Measurements from ENCODE around the gene RAB30. TPM values are rescaled to one million over a fixed set of nuclear protein-coding genes. Genes with fewer than 3 reads are reported as not detected.
"Not testable (repeated sequence)": the region's sequence is repeated elsewhere in the genome, so short reads cannot be mapped to it uniquely, and the experiment has no call there.

RAB30 gene
- polyA plus RNA-seq, 5 donors, result 8.4 to 16.1 (median 13.2) TPM

- DNase-seq, result not testable (repeated sequence)
Observed at GRCh38 chr11:82955736-82956453, 115.8 kb downstream of the RAB30 start.

GRCh38 chr11:82950502-82950901 lies 121.2 kb downstream of the RAB30 start:
- not testable (repeated sequence) for DNase-seq

- no peak for DNase-seq
Observed at GRCh38 chr11:82949352-82949751, 122.3 kb downstream of the RAB30 start.

GRCh38 chr11:82945682-82946081 lies 126.0 kb downstream of the RAB30 start:
- no peak for DNase-seq

- DNase-seq, result not testable (repeated sequence)
Observed at GRCh38 chr11:82945041-82945440, 126.7 kb downstream of the RAB30 start.

GRCh38 chr11:82944198-82944597 lies 127.5 kb downstream of the RAB30 start:
- DNase-seq, result no peak

GRCh38 chr11:82943430-82943829 lies 128.3 kb downstream of the RAB30 start:
- DNase-seq, result not testable (repeated sequence)

GRCh38 chr11:82942376-82942775 lies 129.3 kb downstream of the RAB30 start:
- no peak for DNase-seq

GRCh38 chr11:82939456-82939855 lies 132.2 kb downstream of the RAB30 start:
- DNase-seq, result no peak

GRCh38 chr11:82937554-82937953 lies 134.1 kb downstream of the RAB30 start:
- no peak for DNase-seq

GRCh38 chr11:82936261-82936660 lies 135.4 kb downstream of the RAB30 start:
- no peak for DNase-seq

GRCh38 chr11:82932564-82932963 lies 139.1 kb downstream of the RAB30 start:
- DNase-seq, result no peak

- no peak for DNase-seq
Observed at GRCh38 chr11:82930734-82931133, 141.0 kb downstream of the RAB30 start.

- DNase-seq, result no peak
Observed at GRCh38 chr11:82930229-82930628, 141.5 kb downstream of the RAB30 start.

GRCh38 chr11:82929121-82929520 lies 142.6 kb downstream of the RAB30 start:
- no peak for DNase-seq

- DNase-seq, result peak in 1 of 2 donors; percentile 17
Observed at GRCh38 chr11:82927264-82927880, 144.3 kb downstream of the RAB30 start.

- no peak for DNase-seq
Observed at GRCh38 chr11:82924522-82925224, 147.0 kb downstream of the RAB30 start.

Other genes starting within 250 kb of the RAB30 start
- gene PRCP, start 171.5 kb downstream of the RAB30 start, polyA plus RNA-seq (ENCODE audit: insufficient read depth in 1 of 5, insufficient read length in 5 of 5, low replicate concordance in 1 of 5), result 100 to 1,000 TPM; 220 to 261 (median 238) TPM
- 1 to 10 TPM; 3.3 to 9.0 (median 5.7) TPM for gene DDIAS, start 170.2 kb downstream of the RAB30 start, polyA plus RNA-seq (ENCODE audit: insufficient read depth in 1 of 5, insufficient read length in 5 of 5, low replicate concordance in 1 of 5)
- gene PCF11, start 85.2 kb upstream of the RAB30 start, polyA plus RNA-seq (ENCODE audit: insufficient read depth in 1 of 5, insufficient read length in 5 of 5, low replicate concordance in 1 of 5), result 10 to 100 TPM; 61.6 to 91.5 (median 82.2) TPM
- 10 to 100 TPM; 12.1 to 15.5 (median 13.7) TPM for gene ANKRD42, start 121.8 kb upstream of the RAB30 start, polyA plus RNA-seq (ENCODE audit: insufficient read depth in 1 of 5, insufficient read length in 5 of 5, low replicate concordance in 1 of 5)
- gene CCDC90B, start 214.5 kb upstream of the RAB30 start, polyA plus RNA-seq (ENCODE audit: insufficient read depth in 1 of 5, insufficient read length in 5 of 5, low replicate concordance in 1 of 5), result 100 to 1,000 TPM in 2 of 5 donors, 10 to 100 TPM in 3; 69.6 to 106 (median 83.9) TPM

Measured in right lung (tissue), 5 donors.